Fibroblast of lung (primary cell): ENCODE data around the gene HAPSTR1.

Experiments
- CTCF ChIP-seq, 2 donors: IDR thresholded peaks in 1 of 2; conservative IDR thresholded peaks in 1 of 2; 1 replicate in 1 of 2; 2 replicates in 1 of 2; pipeline ENCODE4 v1.5.1; 2011 to 2012; ENCODE audit warnings: low read length in 2 of 2, control low read depth in 1 of 2, inconsistent platforms in 1 of 2, low read depth in 1 of 2, mild to moderate bottlenecking in 1 of 2
- EZH2 ChIP-seq: IDR thresholded peaks from 2 replicates; pipeline ENCODE4 v1.5.1; 2012; ENCODE audit warnings: low read length, control low read depth, mild to moderate bottlenecking; ENCODE audit errors: missing control alignments

GRCh38 chr16:9042533-9042932, 48.9 kb upstream of the HAPSTR1 start:
- no peak for TF ChIP-seq CTCF (conservative IDR thresholded peaks at IDR 0.05 in 1 of 2, IDR thresholded peaks at IDR 0.05 in 1 of 2; ENCODE audit: low read depth in 1 of 2, low read length in 2 of 2)
- TF ChIP-seq EZH2: no peak
